K562 (cell line): ENCODE measurements around the gene FANCG. TPM values are rescaled to one million over a fixed set of nuclear protein-coding genes. Genes with fewer than 3 reads are reported as not detected.
A peak's percentile ranks its signal among the peaks of the same experiment; 100 is the strongest.

Source experiments
- BCL6 ChIP-seq: fragments of 250-450 bp; sonication (Bioruptor Pico); IDR thresholded peaks from 2 replicates; pipeline ENCODE4 v1.4.0; 2020
- CCAR2 ChIP-seq: fragments of 200-400 bp; formaldehyde crosslinking; IDR thresholded peaks from 2 replicates; pipeline ENCODE4 v1.6.1; 2017; ENCODE audit warnings: mild to moderate bottlenecking, low read depth, low read length
- CHD2 ChIP-seq: IDR thresholded peaks from 2 replicates; pipeline ENCODE4 v1.6.1; 2011; ENCODE audit warnings: low read depth, low read length
- CXXC5 ChIP-seq: fragments of 250-450 bp; sonication (Bioruptor Pico); IDR thresholded peaks from 2 replicates; pipeline ENCODE4 v1.8.0; 2022; ENCODE audit warnings: inconsistent platforms, mild to moderate bottlenecking, moderate library complexity
- FOXA3 ChIP-seq, 2 experiments: fragments of 450-650 bp in 1 of 2; sonication (generic) in 1 of 2; formaldehyde crosslinking; IDR thresholded peaks in 1 of 2; conservative IDR thresholded peaks in 1 of 2; 2 replicates each; pipeline versions ENCODE4 v1.4.0 to v1.8.0; 2020 to 2022; ENCODE audit warnings: mild to moderate bottlenecking in 2 of 2, missing genetic modification reagents in 1 of 2
- LEF1 ChIP-seq: fragments of 450-650 bp; IDR thresholded peaks from 2 replicates; pipeline ENCODE4 v1.6.1; 2016; ENCODE audit warnings: mild to moderate bottlenecking
- NFE2L1 ChIP-seq: fragments of 450-650 bp; IDR thresholded peaks from 2 replicates; pipeline ENCODE4 v1.6.1; 2016; ENCODE audit warnings: missing genetic modification characterization, low read depth, mild to moderate bottlenecking, missing compliant biosample characterization, moderate library complexity, borderline replicate concordance
- NFYB ChIP-seq: IDR thresholded peaks from 2 replicates; pipeline ENCODE4 v1.6.1; 2011; ENCODE audit warnings: mild to moderate bottlenecking, moderate library complexity; ENCODE audit not compliant: insufficient read length; ENCODE audit errors: extremely low read depth
- PHTF2 ChIP-seq: fragments of 250-450 bp; sonication (Bioruptor Pico); IDR thresholded peaks from 2 replicates; pipeline ENCODE4 v1.5.0; 2021; ENCODE audit warnings: mild to moderate bottlenecking
- POLR3A ChIP-seq: IDR thresholded peaks from 2 replicates; pipeline ENCODE4 v1.6.1; 2011; ENCODE audit warnings: borderline replicate concordance, mild to moderate bottlenecking, moderate library complexity; ENCODE audit not compliant: insufficient read length, insufficient read depth; ENCODE audit errors: extremely low read depth
- ZBTB26 ChIP-seq: fragments of 450-650 bp; formaldehyde crosslinking; IDR thresholded peaks from 2 replicates; pipeline ENCODE4 v1.4.0; 2022; ENCODE audit warnings: missing genetic modification characterization
- ZNF282 ChIP-seq: sonication (generic); formaldehyde crosslinking; IDR thresholded peaks from 2 replicates; pipeline ENCODE4 v1.8.1; 2023; ENCODE audit warnings: missing genetic modification reagents
- ZNF436 ChIP-seq: fragments of 250-450, 450-650 bp; sonication (Bioruptor Pico); formaldehyde crosslinking; IDR thresholded peaks from 2 replicates; pipeline ENCODE4 v1.7.0; 2020; ENCODE audit warnings: mild to moderate bottlenecking
- ZNF76 ChIP-seq: fragments of 250-450 bp; sonication (Bioruptor Pico); IDR thresholded peaks from 2 replicates; pipeline ENCODE4 v1.4.0; 2020; ENCODE audit warnings: mild to moderate bottlenecking, moderate library complexity, borderline replicate concordance
- polyA plus RNA-seq, 8 experiments: library from polyadenylated mRNA; depleted of rRNA in 4 of 8; stranded (reverse) in 5 of 8; unstranded in 3 of 8; fragments of >200 nt; fragmentation: Nextera tagmentation in 2 of 8; fragmentation: Illumina TruSeq in 1 of 8; extraction: Ambion mirVana in 2 of 8; extraction: Trizol in 1 of 8; gene quantifications; 2 replicates each; pipeline versions ENCODE4 v1.2.1 to v1.2.3, GENCODE V29; 2011 to 2014; ENCODE audit warnings: inconsistent platforms in 1 of 8, missing spikeins in 1 of 8
- total RNA-seq, 7 experiments: library from RNA; depleted of rRNA in 6 of 7; stranded (reverse); fragments of >200 nt in 6 of 7; fragmentation: Illumina TruSeq in 2 of 7; extraction: Trizol in 2 of 7; gene quantifications; 2 replicates each; pipeline versions ENCODE4 v1.2.1 to v1.2.3, GENCODE V29; 2011 to 2021; ENCODE audit warnings: low replicate concordance in 1 of 7
- TF ChIP-seq, protein P1 (sequence below), 2 experiments: fragments of 450-650 bp; IDR thresholded peaks; 2 replicates each; pipeline ENCODE4 v1.6.1; 2016; ENCODE audit warnings: mild to moderate bottlenecking in 2 of 2, borderline replicate concordance in 1 of 2, low read depth in 1 of 2, moderate library complexity in 1 of 2
- TF ChIP-seq, protein P2 (sequence below), 2 experiments: fragments of 450-650 bp; IDR thresholded peaks; 2 replicates each; pipeline ENCODE4 v1.6.1; 2016

The FANCG gene
- total and polyA plus RNA-seq, 9 of the 15 experiments (the other 6 are each of a cell fraction or from before 2014, with no cell fraction given), result 7.5 to 43.9 (median 31.0) TPM

DNA sequence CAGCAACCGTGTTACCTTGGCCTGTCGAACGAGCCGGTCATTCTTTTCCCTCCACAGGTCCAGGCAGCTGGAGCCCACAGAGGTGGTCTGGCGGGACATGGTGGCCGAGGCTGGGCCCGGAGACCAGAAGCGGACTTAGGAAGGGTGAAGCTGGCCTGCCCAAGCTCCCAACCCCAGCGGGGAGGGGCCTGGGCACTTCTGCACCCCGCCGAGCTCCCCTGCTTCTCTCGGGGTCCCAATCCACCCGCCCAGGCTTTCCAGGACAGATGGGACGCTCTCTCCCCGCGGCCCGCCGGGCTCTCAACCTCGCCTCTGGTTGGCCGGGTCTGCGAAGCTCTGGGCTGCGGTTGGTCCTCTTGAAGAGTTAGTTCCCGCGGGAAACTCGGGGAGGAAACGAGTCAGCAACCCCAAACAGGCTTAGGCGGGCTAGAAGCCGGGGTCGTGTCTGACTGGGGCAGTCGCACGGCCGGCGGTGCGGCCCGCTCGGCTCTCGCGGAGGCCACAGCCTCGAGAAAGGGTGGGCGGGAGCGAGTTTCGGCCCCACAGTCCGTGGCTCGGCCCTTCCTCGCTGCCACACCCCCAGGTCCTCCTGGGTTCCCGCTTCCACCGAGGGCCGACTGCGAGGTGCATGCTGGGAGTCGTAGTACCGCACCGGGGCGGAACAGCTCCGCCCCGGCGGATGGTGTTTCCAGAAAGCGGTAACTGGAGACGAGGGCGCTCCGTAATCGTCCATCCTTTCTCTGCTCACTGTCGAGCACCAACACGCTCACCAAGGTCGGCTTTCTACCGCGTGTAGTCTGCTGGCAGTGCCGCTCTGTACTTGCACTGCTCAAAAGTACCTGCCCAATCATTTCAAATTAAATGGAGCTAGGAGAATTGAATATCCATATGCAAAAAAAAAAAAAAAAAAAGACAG lies at the start of gene FANCG (continued):
- TF ChIP-seq, protein P1, sequence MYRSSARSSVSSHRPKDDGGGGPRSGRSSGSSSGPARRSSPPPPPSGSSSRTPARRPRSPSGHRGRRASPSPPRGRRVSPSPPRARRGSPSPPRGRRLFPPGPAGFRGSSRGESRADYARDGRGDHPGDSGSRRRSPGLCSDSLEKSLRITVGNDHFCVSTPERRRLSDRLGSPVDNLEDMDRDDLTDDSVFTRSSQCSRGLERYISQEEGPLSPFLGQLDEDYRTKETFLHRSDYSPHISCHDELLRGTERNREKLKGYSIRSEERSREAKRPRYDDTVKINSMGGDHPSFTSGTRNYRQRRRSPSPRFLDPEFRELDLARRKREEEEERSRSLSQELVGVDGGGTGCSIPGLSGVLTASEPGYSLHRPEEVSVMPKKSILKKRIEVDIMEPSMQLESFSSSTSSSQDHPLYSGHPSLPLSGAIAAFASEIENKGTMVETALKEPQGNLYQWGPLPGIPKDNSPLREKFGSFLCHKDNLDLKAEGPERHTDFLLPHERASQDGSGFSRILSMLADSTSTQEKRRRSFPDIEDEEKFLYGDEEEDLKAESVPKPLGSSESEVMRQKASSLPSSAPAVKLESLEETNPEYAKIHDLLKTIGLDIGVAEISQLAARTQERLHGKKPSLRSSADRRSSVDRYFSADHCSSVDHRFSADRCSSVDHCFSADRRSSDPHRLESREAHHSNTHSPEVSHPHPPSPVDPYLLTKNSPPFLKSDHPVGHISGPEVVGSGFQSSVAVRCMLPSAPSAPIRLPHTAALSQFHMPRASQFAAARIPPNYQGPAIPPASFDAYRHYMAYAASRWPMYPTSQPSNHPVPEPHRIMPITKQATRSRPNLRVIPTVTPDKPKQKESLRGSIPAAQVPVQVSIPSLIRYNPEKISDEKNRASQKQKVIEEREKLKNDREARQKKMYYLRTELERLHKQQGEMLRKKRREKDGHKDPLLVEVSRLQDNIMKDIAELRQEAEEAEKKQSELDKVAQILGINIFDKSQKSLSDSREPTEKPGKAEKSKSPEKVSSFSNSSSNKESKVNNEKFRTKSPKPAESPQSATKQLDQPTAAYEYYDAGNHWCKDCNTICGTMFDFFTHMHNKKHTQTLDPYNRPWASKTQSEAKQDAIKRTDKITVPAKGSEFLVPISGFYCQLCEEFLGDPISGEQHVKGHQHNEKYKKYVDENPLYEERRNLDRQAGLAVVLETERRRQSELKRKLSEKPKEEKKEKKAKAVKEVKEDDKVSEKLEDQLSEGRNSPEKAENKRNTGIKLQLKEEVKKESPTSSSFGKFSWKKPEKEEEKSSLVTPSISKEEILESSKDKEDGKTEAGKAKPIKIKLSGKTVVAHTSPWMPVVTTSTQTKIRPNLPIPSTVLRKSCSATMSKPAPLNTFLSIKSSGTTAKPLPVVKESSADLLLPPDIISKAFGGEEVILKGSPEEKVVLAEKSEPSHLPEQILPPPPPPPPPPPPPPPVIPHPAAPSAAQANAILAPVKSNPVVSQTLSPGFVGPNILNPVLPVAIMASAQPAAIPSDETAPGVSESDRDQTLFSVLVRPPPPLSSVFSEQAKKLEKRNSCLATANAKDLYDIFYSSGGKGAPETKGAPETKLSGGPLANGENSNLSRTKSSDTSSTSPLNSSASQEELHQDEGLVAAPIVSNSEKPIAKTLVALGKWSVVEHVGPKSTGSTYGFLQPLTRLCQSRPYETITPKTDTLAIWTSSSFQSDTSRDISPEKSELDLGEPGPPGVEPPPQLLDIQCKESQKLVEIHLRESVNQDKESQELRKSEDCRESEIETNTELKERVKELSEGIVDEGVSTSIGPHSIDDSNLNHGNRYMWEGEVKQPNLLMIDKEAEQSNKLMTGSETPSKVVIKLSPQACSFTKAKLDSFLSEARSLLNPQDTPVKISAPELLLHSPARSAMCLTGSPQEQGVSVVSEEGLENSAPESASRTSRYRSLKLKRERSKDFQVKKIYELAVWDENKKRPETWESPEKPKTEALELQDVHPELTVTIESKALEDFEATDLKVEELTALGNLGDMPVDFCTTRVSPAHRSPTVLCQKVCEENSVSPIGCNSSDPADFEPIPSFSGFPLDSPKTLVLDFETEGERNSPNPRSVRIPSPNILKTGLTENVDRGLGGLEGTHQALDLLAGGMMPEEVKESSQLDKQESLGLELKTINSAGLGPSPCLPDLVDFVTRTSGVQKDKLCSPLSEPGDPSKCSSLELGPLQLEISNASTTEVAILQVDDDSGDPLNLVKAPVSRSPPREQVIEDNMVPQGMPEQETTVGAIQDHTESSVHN (IDR thresholded peaks at IDR 0.05; ENCODE audit: borderline replicate concordance in 1 of 2, low read depth in 1 of 2), result no peak
- 0 out of 2 replicates have a peak, but pooled peaks have one; percentile 21 for TF ChIP-seq ZNF76 (CRISPR knock-in tag)
- peak; percentile 67 for TF ChIP-seq NFYB
- TF ChIP-seq BCL6, result no peak
- 0 out of 4 replicates have a peak, but pooled peaks of 1 of the 2 experiments have one; percentile 29 for TF ChIP-seq FOXA3 (CRISPR knock-in tag; conservative IDR thresholded peaks at IDR 0.05 in 1 of 2, IDR thresholded peaks at IDR 0.05 in 1 of 2)
- TF ChIP-seq NFE2L1 (tag), result no peak
- no peak for TF ChIP-seq ZBTB26 (CRISPR knock-in tag)
- no peak for TF ChIP-seq LEF1
- no peak for TF ChIP-seq CCAR2
- peak; percentile 62; the same call in 1 of the 2 replicates for TF ChIP-seq CHD2
- TF ChIP-seq ZNF282 (CRISPR knock-in tag), result no peak
- no peak for TF ChIP-seq ZNF436 (CRISPR knock-in tag)
- TF ChIP-seq, protein P2, sequence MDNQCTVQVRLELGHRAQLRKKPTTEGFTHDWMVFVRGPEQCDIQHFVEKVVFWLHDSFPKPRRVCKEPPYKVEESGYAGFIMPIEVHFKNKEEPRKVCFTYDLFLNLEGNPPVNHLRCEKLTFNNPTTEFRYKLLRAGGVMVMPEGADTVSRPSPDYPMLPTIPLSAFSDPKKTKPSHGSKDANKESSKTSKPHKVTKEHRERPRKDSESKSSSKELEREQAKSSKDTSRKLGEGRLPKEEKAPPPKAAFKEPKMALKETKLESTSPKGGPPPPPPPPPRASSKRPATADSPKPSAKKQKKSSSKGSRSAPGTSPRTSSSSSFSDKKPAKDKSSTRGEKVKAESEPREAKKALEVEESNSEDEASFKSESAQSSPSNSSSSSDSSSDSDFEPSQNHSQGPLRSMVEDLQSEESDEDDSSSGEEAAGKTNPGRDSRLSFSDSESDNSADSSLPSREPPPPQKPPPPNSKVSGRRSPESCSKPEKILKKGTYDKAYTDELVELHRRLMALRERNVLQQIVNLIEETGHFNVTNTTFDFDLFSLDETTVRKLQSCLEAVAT (IDR thresholded peaks at IDR 0.05), result no peak
- no peak for TF ChIP-seq POLR3A
- TF ChIP-seq CXXC5 (CRISPR knock-in tag), result peak; percentile 48
- TF ChIP-seq PHTF2 (CRISPR knock-in tag), result no peak
